Activated T-cell treated with anti-CD3 and anti-CD28 coated beads for 24 hours (primary cell): ENCODE results near the gene FOXN3.

Experiments
- DNase-seq: peaks from one replicate; pipeline ENCODE4 v3.0.0-alpha.2; 2020; ENCODE audit warnings: low read depth

Gene FOXN3, protein sequence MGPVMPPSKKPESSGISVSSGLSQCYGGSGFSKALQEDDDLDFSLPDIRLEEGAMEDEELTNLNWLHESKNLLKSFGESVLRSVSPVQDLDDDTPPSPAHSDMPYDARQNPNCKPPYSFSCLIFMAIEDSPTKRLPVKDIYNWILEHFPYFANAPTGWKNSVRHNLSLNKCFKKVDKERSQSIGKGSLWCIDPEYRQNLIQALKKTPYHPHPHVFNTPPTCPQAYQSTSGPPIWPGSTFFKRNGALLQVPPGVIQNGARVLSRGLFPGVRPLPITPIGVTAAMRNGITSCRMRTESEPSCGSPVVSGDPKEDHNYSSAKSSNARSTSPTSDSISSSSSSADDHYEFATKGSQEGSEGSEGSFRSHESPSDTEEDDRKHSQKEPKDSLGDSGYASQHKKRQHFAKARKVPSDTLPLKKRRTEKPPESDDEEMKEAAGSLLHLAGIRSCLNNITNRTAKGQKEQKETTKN

DNA sequence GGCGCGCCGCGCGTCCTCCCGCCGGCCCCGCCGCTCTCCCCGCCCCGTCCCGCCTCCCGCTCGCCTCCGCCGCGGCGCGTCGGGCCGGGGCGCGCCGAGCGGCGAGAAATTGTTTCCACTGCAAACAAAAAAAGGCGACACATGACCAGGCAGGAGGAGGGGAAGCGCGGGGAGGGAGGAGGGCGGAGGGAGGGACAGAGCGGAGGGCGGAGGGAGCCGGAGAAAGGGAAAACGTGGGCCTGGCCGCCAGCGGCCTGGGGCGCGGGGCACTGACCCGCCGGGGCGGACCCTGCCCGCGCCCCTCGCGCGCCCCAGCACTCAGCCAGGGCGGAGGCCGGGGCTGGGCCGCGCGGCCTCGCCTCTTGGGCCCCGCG is at the start of gene FOXN3:
Gene FOXN3, minus strand, starts transcription at position 143 of the 374 bp plus-strand sequence. CDS start 4,757 bp downstream, outside the sequence.
- DNase-seq, result peak; percentile 82

DNA sequence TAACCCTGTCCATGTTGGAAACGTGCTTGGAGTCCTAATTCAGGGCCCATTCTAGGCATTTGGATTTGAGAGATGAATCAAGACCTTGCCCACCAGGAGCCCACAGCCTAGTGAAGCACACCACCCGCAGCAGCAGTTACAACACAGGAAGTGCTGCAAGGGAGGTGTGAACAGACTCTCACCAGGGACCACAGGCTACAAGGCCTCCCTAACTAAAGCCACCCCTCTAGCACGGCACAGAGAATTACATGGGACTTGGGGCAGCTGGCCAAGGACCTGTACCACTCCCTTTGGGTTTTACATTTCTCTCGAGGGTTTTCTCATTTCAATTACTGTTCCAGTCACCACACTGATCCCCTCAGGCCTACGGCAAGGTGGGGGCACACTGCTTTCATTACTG is 49.5 kb upstream of the FOXN3 start:
- DNase-seq, result peak; percentile 20

DNA sequence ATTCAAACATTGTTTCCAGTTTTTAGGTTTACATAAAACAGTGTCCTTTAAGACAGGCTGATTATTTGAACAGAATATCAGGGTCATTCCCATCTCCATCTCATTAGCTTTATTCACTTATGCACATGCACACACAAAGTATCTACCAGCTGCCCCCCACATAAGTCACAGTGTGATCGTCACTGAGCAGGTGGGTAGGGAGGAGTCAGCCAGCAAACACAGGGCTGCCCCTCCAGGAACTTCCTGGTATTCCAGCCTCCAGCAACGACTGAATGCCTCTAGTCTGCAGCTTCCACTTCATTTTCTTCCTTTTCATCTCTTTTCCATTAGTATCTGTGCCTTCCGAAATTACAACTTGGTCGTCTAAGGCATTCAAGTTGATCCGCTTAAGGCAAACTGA is 48.8 kb upstream of the FOXN3 start:
- DNase-seq, result no peak

DNA sequence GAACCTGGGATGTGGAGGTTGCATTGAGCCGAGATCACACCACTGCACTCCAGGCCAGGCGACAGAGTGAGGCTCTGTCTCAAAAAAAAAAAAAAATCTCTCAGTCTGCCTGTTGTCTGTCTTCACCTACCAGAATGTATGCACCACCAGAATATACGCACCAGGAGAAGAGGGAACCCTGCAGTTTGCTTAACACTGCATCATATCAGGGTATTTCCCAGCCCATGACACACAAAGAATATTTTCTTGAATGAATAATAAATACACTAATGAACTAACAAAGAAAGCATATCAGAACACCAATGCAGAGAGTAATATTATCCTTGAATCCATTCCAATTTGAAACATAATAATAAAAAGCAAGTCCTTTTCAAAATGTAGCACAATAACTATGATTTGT is 44.2 kb upstream of the FOXN3 start:
- DNase-seq, result no peak

DNA sequence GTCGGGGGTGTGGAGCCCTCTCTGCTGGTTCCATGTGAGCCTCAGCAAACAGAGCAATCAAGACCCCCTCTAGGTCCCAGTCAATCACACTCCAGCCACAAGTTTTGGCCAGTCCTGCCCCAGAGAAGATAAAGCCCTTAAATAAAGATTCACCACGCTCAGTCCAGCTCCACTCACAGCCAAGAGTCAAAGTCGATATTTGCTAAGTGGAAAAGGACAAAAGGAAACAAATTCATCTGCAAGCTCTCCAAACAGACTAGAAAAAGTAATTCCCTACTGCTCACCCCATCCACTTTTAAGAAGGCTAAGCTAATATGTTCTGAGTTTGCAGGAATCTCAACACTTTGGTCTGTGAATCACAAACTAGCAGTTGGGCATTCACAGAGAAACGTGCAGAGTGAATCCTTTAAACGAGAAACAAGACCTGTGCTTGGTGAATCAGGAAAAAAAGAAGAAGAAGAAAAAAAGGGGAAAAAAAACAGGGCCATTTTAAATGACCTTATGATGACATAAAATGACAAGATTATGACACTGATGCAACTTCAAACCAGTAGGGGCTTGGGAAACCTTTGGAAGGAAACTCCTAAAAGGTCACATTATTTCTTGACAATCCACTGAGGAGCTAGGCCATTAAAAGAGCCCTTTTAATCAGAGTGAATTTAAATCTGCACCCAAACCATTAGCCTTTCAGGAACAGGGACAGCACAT is 41.8 kb upstream of the FOXN3 start:
- DNase-seq, result no peak

DNA sequence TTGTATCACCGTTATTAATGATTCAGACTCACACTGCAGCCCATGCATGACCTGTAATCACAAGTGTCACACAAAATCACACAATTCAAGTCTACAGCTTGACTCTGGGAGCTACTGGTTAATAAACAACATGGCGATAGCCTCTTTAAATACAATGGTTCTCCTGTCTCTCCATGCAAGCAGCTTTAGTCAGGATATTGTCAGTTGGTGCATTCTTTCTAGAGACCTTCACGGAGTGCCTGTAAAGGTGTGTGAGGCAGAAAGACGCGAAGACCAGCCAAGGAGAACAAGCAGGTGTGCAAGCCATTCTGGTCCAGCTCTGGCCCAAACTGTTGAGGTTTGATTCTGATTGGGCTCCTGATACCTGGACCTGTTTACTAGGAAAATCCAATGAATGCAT is 40.0 kb upstream of the FOXN3 start:
- no peak for DNase-seq

DNA sequence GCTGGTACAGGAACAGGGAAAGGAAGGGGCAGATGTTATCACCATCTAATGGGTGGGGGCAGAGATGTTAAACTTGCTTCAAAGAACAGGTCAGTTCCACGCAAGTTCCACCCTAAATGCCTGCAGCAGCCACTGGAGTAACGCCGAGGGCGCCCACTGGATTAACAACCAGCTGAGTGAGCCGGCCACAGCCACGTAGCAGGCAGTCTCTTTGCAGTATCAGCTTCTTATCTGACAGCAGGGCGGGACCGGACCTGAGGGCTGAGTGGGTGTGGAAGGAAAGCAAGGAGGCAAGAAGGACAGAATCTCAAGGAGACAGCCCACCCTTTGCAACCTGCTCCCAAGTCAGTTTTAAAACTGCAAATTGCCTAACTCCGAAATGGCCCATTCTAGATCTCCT is 38.4 kb upstream of the FOXN3 start:
- DNase-seq, result no peak

DNA sequence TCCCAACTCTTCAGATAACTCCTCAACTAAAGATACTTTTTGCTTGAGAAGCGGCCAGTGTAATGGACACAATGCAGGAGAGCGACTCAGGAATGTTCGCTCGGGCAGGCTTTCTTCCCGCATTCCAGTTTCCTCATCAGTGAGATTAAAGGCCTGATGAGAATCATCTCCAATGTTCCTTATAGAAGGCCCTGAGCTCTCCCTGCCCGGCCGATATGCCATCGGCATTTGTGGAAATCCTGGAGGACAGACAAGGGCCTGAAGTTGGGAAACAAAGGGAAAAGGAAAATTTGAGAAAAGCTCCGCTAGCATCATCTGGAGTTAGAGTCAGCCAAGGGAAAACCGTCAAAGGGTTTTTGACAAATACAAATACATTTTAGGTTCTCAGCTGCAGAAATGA is 38.0 kb upstream of the FOXN3 start:
- DNase-seq, result no peak

DNA sequence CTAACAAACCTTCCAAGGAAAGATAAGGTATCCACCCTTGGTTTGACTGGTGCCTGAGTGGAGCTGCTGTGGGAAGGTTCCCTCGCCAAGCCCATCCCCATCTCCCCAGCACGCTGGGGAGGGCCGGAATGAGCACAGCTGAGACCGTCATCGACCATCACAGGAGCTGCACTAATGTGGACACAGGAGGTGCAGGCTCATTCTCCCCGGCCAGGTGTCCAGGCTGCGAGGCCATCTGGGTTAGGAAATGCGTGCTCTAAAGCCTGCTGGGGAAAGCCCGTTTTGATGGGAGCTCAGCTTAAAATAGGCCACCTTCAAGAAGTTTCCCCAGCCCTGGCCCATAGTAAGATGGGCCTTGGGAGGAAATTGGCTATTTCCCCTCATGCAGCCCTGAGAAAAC is 35.2 kb upstream of the FOXN3 start:
- no peak for DNase-seq

DNA sequence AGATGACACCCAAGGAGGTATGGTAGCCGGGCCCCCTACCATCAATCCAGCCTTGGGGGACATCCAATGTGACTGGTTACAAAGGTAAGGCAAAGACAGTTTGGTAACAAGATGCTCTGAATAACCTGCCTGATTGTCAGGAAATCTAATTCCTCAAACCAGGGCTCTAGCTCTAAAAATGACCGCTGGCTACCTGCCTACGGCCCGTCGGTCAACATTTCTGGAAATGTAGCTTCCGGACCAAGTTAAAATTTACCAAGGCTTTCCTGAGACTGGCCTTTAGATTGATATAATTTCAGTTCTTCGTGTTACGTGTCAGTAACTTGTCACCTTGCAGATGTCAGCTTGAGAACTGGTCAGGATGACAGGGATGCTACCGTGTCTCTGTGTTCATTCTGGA is 34.2 kb upstream of the FOXN3 start:
- DNase-seq, result no peak

DNA sequence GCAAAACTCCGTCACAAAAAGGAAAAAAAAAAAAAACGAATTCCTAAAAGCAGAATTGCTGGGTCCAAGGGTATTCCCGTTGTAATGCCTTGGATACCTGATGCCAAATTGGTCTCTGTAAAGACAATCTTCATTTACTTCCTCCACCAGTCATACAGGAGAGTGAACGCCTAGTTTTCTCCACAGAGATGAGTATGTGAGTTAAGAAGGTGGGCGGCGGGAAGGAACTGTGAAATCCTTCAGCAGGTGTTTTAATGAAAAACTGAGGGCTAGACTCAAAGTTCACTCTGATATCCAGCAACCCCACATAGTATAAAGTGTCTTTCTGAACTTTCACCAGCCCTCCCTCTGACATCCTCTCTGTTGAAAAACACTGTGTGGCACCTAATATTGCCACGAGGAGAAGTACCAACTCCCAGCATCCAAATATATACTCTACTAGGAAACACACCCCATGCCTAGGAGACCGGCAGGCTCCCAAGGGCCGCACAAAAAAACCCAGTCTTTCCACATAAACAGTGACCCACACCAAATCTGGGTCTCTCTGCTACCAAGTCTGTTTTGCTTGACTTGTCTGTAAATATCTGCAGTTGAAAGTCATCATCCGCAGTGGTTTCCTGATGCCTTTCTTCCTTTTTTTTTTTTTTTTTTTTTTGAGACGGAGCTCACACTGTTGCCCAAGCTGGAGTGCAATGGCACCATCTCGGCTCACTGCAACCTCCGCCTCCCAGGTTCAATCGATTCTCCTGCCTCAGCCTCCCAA is 30.3 kb upstream of the FOXN3 start:
- no peak for DNase-seq

DNA sequence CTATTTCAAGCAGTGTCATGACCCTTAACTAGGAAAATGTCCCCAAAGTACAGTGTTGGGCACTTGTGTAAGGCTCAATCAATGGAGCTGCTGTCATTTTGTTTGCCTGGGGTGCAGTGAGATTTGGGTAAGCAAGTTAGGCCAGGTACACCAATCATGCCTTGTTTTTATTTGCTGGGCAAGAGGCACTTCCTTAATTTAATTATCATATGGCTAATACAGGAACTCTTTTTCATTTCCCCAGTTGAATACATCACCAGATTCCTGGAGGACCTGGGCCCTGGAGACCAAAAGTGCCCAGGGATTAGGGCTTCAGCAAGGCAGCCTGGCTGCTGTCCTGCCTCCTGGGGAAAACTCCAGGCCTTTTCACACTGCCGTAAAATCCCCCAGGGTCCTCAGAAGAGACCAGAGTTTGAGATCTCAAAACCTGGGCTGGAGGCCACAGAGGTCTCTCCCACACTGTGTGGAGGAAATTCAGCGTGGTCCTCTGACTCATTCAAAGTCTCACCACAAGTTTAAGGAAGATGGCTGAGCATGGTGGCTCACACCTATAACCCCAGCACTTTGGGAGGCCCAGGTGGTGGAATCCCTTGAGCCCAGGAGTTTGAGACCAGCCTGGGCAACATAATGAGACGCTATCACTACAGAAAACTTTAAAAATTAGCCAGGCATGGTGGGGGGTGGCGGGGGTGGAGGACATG is 28.4 kb upstream of the FOXN3 start:
- DNase-seq, result peak; percentile 37

DNA sequence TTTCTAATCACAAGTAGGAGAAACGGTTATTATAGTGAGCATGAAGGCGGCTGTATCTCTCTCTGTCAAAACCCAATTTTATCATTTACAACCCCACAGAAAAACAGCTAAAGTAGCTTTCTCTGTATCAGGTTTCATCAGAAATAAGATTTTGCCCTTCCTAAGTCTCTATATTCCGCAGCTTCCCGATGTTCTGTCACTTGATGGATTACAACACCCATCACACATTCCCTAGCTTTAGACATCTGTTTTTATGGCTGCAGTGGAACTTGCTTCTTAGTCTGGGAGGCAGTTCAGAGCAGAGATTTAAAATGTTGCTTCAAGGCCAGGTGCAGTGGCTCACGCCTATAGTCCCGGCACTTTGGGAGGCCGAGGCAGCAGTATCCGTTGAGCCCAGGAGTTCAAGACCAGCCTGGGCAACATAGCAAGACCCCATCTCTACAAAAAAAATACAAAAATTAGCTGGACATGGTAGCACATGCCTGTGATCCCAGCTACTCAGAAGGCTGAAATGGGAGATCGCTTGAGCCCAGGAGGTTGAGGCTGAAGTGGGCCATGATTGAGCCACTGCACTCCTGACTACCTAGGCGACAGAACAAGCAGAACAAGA is 27.6 kb upstream of the FOXN3 start:
- DNase-seq, result no peak

DNA sequence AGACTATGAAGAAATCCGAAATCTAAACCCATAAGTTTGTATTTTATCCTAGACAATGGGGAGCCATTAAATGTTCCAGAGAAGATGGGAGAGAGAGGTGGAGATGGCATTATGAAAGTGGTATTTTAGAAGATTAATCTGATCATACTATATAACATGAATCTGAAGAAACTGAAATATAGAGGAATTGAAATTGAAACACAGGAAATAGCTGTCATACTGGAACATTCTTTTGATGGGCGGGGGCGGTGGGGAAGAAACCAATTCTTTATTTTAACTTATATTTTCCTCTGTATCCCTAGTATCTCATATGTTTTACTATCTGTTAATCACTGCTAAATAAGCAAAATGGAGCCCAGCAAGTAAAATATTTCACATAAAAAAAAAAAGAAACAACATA is 27.0 kb upstream of the FOXN3 start:
- no peak for DNase-seq

DNA sequence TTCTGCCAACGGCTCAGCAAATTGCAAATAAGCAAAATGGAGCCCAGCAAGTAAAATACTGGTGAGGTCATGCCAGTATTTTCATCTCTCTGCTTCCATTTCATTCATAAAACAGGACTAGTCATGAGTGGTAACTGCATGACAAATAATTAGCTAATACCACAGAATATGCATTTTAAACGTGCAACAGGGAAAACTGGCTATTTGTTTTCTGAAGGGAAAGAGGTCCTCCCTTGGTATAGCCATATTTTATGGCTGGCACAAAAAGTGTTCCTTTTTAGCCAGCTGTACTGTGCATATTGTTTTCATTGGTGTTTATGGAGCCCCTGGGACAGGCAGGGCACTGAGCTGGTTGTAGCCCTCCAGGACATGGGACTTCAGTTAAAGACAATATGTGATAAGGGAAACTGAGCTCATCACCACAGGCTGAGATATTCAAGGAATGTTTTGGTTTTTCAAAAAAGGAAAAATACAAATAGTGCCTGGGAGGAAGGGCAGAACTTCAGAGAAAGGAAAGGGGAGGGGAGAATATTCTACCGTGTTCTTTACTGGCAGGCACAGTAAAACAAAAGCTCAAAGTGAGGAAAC is 26.1 kb upstream of the FOXN3 start:
- no peak for DNase-seq

DNA sequence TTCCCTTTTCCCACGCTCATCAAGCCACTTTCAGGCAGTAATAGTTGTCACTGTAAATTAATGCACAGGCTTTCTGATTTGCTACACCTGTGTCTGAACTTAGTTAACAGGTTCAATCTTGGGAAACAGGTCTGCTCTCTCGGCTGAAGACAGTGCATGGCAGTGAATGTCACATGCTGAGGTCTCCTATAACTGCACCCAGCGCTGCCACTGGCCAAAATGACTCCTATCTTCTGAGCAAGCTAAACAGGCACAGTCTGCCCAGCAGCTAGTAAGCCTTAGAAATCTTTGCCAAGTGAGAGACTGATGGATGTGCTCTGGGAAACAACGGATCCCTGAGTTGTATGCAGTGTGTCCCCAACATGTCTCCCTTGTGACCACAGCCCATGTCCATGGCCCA is 25.2 kb upstream of the FOXN3 start:
- DNase-seq, result no peak

DNA sequence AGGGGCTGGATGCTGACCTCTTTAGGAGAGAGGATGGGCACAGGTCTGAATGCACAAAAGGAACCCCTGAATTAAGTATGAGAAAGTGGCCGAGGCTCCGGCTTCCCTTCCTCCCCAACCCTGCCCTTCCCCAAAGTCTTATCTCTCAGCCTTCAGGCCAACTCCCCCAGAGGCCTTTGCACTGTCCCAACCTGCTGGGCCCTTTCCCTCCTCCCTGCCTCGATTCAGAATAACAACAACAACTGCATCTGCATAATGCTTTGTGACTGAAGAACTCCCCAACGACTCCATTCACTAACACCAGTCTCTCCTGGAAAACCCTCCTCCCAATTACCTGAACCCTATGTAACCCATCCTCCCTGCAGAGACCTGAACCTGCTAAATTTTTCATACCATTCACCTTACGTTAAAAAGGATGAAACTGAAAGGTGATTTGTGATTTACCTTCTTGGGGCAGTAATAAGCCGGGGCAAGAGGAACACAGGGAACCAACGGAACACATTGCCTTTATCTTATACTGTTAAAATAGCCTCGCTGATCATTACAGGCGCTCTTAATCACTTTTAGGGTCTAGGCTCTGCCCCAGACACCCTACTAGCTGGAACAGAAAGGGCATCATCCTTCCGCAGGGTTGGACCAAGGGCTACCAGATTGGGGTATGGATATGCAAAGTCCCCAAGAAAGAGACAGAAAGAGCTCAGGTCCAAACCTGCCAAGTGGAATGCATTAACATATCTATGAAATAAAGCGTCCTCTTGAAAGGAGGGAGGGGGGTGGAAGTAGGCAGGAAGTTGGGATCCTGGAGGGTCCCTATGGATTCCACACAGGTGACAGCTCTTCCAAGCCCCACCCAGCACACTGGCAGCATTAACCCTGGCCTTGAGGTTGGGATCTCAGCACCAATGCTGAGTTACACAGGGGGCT is 24.2 kb upstream of the FOXN3 start:
- DNase-seq, result no peak

DNA sequence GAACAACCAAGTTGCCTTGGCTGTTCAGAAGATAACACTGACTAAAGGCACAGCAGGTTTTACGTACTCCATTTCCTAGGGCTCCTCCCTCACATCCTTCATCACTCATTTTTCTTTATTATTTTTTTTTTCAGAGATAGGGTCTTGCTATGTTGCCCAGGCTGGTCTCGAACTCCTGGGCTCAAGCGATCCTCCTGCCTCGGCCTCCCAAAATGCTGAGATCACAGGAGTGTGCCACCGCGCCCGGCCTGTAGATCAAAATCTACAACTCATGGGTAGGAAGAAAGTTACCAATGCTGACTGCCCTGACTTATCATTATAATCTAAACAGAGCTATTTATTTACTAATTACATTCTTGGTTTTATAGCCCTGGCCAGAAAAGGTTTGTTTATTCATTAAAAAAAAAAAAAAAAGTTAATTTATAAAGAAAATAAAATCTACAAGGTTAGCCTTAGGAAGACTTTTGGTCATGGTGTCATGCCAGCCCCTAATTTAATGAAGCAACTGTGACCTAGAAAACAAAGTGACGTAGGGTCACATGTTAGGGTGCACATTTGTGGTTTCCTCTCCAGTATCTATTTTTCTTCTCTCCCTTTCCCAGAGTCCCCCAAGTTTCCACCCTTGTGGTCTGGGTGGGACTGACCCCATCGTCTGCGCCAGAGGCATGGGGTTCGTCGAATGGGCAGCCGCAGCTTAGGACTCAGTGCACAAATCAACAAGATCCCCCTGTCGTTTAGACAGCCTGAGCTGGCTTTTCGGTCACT is 19.0 kb upstream of the FOXN3 start:
- DNase-seq, result no peak

DNA sequence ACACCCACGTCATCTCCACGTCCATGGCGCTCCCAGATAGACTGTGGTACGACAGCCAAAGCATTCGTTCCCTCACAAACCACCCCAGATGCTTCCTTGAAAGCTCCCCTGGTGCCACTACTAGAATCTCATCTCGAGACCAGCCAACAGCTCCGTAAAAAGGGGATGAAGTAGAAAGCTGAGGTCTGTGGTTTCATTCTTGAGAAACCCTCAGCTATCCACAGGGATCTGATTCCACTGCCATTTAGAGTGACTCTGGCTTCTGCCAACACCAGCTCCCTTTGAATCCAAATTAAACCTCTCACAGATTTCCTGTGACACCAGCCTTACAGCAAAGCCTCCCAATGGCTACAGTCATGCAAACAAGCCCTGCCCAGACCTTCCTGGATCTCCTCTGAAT is 18.5 kb upstream of the FOXN3 start:
- no peak for DNase-seq

DNA sequence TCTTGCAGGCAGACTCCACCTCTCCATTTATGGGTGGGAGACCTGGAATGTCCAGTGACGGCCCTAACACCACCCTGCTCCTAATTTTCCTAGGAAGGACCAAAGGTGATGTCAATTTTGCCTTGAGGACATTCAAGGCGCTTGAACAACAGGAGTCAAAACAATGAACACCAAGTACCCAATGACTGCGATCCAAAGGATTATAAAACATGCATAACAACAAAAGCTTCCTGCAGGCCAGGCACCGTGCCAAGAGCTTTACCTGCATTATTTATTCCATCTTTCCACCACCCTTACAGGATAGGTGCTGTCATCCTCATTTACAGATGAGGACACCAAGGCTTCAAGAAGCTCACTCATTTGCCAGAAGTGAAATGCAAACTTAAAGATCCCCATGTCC is 15.2 kb upstream of the FOXN3 start:
- DNase-seq, result no peak
